Astrocyte (in vitro differentiated cells and primary cell): ENCODE measurements around the gene SPATA20.

ENCODE experiments used
- CTCF ChIP-seq: IDR thresholded peaks from 2 replicates; pipeline ENCODE4 v1.5.1; 2011; ENCODE audit warnings: low read depth, mild to moderate bottlenecking, inconsistent platforms, low read length, moderate library complexity; ENCODE audit not compliant: insufficient read depth
- EZH2 ChIP-seq: IDR thresholded peaks from 2 replicates; pipeline ENCODE4 v1.6.1; 2012; ENCODE audit warnings: mild to moderate bottlenecking, low read length, inconsistent platforms; ENCODE audit not compliant: insufficient read depth

- TF ChIP-seq CTCF (no peak), EZH2 (no peak)
These were observed 306 bp upstream of the SPATA20 start for GRCh38 chr17:50546701-50547034.
